ENCODE results near the gene ZMYM4. TPM values are rescaled to one million over a fixed set of nuclear protein-coding genes. Genes with fewer than 3 reads are reported as not detected.

The ZMYM4 gene
- total RNA-seq, 1 donor from 2014 or later: 95.8 TPM

DNA sequence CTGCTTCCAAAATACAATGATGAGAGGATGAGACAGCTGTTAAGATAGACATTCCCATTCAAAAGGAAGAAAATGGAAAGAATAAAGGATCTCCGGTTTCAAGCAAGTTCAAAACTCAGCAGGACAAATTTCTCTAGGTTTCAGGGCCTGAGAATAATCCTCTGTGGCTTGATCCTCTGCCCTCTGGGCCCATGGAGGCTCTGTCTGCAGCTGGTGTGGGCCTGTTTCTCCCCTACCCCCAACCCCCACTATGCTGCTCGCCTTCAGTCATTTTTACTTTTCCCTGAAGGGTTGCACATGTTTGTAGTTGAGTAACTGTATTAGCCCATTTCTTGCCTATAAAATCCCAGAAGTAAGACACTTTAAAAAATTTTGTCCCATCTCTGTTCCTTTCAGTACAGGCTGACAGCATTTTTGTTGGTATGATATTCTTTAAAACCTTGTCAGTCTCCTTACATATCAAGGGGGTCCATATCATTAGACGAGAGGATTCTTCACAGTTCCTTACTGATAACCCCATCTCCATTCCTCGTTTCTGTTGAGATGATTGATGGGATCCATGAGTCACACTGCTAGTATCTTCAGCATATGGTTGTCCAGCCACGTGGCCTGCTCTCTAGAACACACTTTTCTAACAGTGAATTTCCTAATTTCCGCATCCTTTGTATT, 10.5 kb downstream of the ZMYM4 start:
- Mint-ChIP-seq H3K27ac (no peak overlapping the region), H3K27me3 (no peaks in the 10 kb centered on the region), H3K9me3 (ENCODE audit: low read depth) (peaks cover 21% of the 10 kb centered on the region), H3K36me3 (ENCODE audit: insufficient read depth) (peaks cover 36% of the 10 kb centered on the region), H3K4me3 (ENCODE audit: low read depth) (no peak overlapping the region), H3K4me1 (ENCODE audit: low read depth) (no peaks in the 10 kb centered on the region)
- TF ChIP-seq, protein P1, sequence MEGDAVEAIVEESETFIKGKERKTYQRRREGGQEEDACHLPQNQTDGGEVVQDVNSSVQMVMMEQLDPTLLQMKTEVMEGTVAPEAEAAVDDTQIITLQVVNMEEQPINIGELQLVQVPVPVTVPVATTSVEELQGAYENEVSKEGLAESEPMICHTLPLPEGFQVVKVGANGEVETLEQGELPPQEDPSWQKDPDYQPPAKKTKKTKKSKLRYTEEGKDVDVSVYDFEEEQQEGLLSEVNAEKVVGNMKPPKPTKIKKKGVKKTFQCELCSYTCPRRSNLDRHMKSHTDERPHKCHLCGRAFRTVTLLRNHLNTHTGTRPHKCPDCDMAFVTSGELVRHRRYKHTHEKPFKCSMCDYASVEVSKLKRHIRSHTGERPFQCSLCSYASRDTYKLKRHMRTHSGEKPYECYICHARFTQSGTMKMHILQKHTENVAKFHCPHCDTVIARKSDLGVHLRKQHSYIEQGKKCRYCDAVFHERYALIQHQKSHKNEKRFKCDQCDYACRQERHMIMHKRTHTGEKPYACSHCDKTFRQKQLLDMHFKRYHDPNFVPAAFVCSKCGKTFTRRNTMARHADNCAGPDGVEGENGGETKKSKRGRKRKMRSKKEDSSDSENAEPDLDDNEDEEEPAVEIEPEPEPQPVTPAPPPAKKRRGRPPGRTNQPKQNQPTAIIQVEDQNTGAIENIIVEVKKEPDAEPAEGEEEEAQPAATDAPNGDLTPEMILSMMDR (IDR thresholded peaks at IDR 0.05; ENCODE audit: unreplicated experiment): no peak
- DNase-seq (ENCODE audit: low spot score, unreplicated experiment): no peak

DNA sequence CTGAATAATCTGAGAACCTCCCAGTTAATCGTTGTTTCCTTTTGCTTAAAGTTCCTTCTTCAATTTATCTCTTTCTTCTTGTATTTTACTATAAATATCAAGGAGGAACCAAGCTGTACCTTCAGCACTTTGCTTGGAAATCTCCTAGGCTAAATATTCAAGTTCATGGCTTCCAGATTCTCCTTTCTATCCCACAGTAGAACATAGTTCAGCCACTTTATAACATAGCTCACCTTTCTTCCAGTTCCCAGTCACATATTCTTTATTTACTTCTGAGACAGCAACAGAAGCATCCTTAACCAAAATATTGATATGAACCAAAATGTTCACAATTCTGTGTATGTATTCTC, 11.0 kb downstream of the ZMYM4 start:
- H3K9me3 Mint-ChIP-seq (ENCODE audit: low read depth): peaks cover 25% of the 10 kb centered on the region
- H3K36me3 Mint-ChIP-seq (ENCODE audit: insufficient read depth): peaks cover 38% of the 10 kb centered on the region
- TF ChIP-seq, protein P1 (IDR thresholded peaks at IDR 0.05; ENCODE audit: unreplicated experiment): no peak
- H3K4me3 Mint-ChIP-seq (ENCODE audit: low read depth): no peak overlapping the region
- no peak overlapping the region for H3K27ac Mint-ChIP-seq
- H3K27me3 Mint-ChIP-seq: no peaks in the 10 kb centered on the region
- no peak for DNase-seq (ENCODE audit: low spot score, unreplicated experiment)
- H3K4me1 Mint-ChIP-seq (ENCODE audit: low read depth): no peaks in the 10 kb centered on the region

DNA sequence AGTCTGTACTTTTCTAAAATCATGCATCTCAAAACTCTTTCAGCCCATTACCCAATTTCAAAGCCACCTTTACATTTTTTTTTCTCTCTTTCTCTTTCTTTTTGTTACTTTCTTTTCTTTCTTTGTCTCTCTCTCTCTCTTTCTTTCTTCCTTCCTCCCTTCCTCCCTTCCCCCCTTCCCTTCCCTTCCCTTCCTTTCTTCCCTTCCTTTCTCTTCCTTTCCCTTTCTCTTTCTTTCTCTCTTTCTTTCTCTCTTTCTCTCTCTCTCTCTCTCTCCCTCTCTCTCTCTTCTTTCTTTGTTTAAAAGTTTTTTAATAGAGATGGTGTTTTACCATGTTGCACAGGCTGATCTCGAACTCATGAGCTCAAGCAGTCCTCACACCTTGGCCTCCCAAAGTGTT, 11.5 kb downstream of the ZMYM4 start:
- Mint-ChIP-seq H3K9me3 (ENCODE audit: low read depth) (peaks cover 28% of the 10 kb centered on the region), H3K27ac (no peak overlapping the region), H3K4me1 (ENCODE audit: low read depth) (no peaks in the 10 kb centered on the region), H3K36me3 (ENCODE audit: insufficient read depth) (peaks cover 43% of the 10 kb centered on the region), H3K27me3 (no peaks in the 10 kb centered on the region), H3K4me3 (ENCODE audit: low read depth) (no peak overlapping the region)
- no peak for DNase-seq (ENCODE audit: low spot score, unreplicated experiment)
- TF ChIP-seq, protein P1 (IDR thresholded peaks at IDR 0.05; ENCODE audit: unreplicated experiment): no peak

DNA sequence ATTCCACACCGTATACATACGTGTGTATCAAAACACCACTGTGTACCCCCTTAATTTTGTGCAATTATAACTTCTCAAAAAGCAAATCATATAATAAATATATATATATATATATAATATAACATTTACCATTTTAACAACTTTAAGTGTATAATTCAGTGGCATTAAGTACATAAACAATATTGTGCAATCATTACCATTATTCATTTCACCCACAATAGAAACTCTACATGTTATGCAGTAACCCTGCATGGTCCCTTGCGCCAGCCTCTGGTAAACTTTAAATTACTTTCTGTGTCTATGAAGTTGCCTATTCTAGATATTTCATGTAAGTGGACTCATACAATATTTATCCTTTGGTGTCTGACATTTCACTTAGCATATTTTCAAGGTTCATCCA, 13.1 kb downstream of the ZMYM4 start:
- Mint-ChIP-seq H3K4me1 (ENCODE audit: low read depth) (no peaks in the 10 kb centered on the region), H3K4me3 (ENCODE audit: low read depth) (no peak overlapping the region), H3K27ac (no peak overlapping the region), H3K36me3 (ENCODE audit: insufficient read depth) (peaks cover 45% of the 10 kb centered on the region), H3K9me3 (ENCODE audit: low read depth) (peaks cover 29% of the 10 kb centered on the region), H3K27me3 (no peaks in the 10 kb centered on the region)
- no peak for DNase-seq (ENCODE audit: low spot score, unreplicated experiment)
- TF ChIP-seq, protein P1 (IDR thresholded peaks at IDR 0.05; ENCODE audit: unreplicated experiment): no peak

DNA sequence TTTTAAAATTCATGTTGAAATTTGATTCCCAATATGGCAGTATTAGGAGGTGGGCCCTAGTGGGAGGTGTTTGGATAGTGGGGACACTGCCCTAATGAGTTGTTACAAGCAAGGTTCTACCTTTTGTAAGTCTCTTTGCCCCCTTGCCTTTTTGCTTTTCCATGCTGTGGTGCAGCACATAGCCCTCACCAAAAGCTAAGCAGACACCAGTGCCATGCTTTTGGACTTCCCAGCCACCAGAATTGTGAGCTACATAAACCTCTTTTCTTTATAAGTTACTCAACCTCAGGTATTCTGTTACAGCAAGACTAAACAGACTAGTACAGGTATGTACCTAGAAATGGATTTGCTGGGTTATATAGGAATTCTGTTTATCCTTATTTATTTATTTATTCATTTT, 13.7 kb downstream of the ZMYM4 start:
- Mint-ChIP-seq H3K4me3 (ENCODE audit: low read depth) (no peak overlapping the region), H3K9me3 (ENCODE audit: low read depth) (peaks cover 29% of the 10 kb centered on the region), H3K27ac (peak overlapping the region; percentile 52), H3K27me3 (no peaks in the 10 kb centered on the region), H3K4me1 (ENCODE audit: low read depth) (no peaks in the 10 kb centered on the region), H3K36me3 (ENCODE audit: insufficient read depth) (peaks cover 47% of the 10 kb centered on the region)
- no peak for DNase-seq (ENCODE audit: low spot score, unreplicated experiment)
- TF ChIP-seq, protein P1 (IDR thresholded peaks at IDR 0.05; ENCODE audit: unreplicated experiment): no peak
